Osteocyte (in vitro differentiated cells): Measurements from ENCODE around the gene ROR1. TPM values are rescaled to one million over a fixed set of nuclear protein-coding genes. Genes with fewer than 3 reads are reported as not detected.

Experiments
- DNase-seq: peaks from one replicate; pipeline ENCODE4 v3.0.0; 2021; ENCODE audit warnings: mixed read lengths; ENCODE audit not compliant: unreplicated experiment; ENCODE audit errors: extremely low spot score
- H3K27ac Mint-ChIP-seq: one replicate; pipeline ENCODE4 v1.8.0; 2021; ENCODE audit warnings: mild to moderate bottlenecking, mixed read lengths; ENCODE audit not compliant: unreplicated experiment
- H3K27me3 Mint-ChIP-seq: one replicate; pipeline ENCODE4 v1.8.0; 2021; ENCODE audit warnings: mixed read lengths; ENCODE audit not compliant: unreplicated experiment
- H3K36me3 Mint-ChIP-seq: one replicate; pipeline ENCODE4 v1.8.0; 2021; ENCODE audit warnings: mixed read lengths; ENCODE audit not compliant: unreplicated experiment
- H3K4me1 Mint-ChIP-seq: one replicate; pipeline ENCODE4 v1.8.0; 2021; ENCODE audit warnings: mixed read lengths; ENCODE audit not compliant: unreplicated experiment
- H3K4me3 Mint-ChIP-seq: one replicate; pipeline ENCODE4 v1.8.0; 2021; ENCODE audit warnings: mild to moderate bottlenecking, moderate library complexity, mixed read lengths; ENCODE audit not compliant: unreplicated experiment
- H3K9me3 Mint-ChIP-seq: one replicate; pipeline ENCODE4 v1.8.0; 2021; ENCODE audit warnings: mixed read lengths; ENCODE audit not compliant: unreplicated experiment
- CTCF ChIP-seq: fragments of 200-600 bp; sonication (generic); IDR thresholded peaks from 2 replicates; pipeline ENCODE4 v1.5.0; 2021; ENCODE audit warnings: antibody characterized with exemption, mild to moderate bottlenecking, moderate library complexity
- total RNA-seq: library from RNA; stranded (reverse); gene quantifications from 2 replicates; pipeline ENCODE4 v1.2.1, GENCODE V29; 2021

Gene ROR1
- total RNA-seq, 1 donor from 2014 or later = 20.6 TPM

GRCh38 chr1:63980740-63981407, 207.1 kb downstream of the ROR1 start:
- no peaks in the 10 kb centered on the region for H3K9me3 Mint-ChIP-seq
- H3K4me3 Mint-ChIP-seq = no peak overlapping the region
- no peak for TF ChIP-seq CTCF
- no peaks in the 10 kb centered on the region for H3K36me3 Mint-ChIP-seq
- no peak overlapping the region for H3K27ac Mint-ChIP-seq
- no peak for DNase-seq
- peaks cover 14% of the 10 kb centered on the region for H3K4me1 Mint-ChIP-seq
- H3K27me3 Mint-ChIP-seq = no peaks in the 10 kb centered on the region

DNA sequence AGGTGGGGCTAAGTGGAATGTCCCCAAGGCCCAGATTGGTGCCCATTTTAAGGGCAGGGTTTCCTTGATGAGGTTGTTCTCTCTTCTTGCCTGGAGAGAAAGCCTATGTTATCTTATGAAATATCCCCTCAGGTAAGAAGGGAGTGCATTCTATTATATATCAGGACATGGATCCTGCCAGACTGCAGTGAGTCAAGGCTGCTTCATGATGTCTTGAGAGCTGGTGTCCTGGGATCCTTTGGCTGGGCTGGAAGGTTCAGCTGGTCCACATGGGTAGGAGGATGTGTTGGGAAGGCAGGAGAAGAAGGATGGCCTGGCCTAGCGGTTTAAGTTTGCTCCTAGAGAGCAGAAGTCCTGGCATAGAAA, 207.6 kb downstream of the ROR1 start:
- no peak for TF ChIP-seq CTCF
- H3K4me3 Mint-ChIP-seq = no peak overlapping the region
- H3K9me3 Mint-ChIP-seq = no peaks in the 10 kb centered on the region
- peaks cover 10% of the 10 kb centered on the region for H3K4me1 Mint-ChIP-seq
- no peaks in the 10 kb centered on the region for H3K27me3 Mint-ChIP-seq
- H3K36me3 Mint-ChIP-seq = no peaks in the 10 kb centered on the region
- no peak overlapping the region for H3K27ac Mint-ChIP-seq
- no peak for DNase-seq

DNA sequence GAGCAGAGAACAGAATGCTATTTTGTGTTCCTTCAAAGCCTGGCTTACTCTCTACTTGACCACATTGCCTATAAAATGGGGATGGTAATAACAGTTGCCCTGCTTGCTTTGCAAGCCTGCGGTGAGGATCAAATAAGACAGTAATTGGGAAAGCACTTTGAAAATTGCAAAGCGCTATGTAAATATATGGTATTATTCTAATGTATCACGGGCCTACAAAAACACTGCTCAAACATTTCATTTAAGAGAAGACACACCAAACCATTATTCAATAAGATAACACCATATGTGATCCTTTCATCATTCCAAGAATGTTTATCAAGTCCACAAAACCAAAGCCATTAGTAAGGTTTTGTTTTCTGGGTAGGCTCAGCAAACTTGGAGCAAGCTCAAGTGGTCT, 208.4 kb downstream of the ROR1 start:
- Mint-ChIP-seq H3K27ac (no peak overlapping the region), H3K36me3 (no peaks in the 10 kb centered on the region), H3K9me3 (no peaks in the 10 kb centered on the region), H3K4me1 (peaks cover 10% of the 10 kb centered on the region), H3K27me3 (no peaks in the 10 kb centered on the region), H3K4me3 (no peak overlapping the region)
- TF ChIP-seq CTCF = no peak
- DNase-seq = no peak

GRCh38 chr1:63983391-63984256, 209.8 kb downstream of the ROR1 start:
- Mint-ChIP-seq H3K27ac (no peak overlapping the region), H3K4me1 (peaks cover 12% of the 10 kb centered on the region), H3K9me3 (no peaks in the 10 kb centered on the region), H3K4me3 (no peak overlapping the region), H3K27me3 (no peaks in the 10 kb centered on the region), H3K36me3 (no peaks in the 10 kb centered on the region)
- no peak for DNase-seq
- no peak for TF ChIP-seq CTCF

DNA sequence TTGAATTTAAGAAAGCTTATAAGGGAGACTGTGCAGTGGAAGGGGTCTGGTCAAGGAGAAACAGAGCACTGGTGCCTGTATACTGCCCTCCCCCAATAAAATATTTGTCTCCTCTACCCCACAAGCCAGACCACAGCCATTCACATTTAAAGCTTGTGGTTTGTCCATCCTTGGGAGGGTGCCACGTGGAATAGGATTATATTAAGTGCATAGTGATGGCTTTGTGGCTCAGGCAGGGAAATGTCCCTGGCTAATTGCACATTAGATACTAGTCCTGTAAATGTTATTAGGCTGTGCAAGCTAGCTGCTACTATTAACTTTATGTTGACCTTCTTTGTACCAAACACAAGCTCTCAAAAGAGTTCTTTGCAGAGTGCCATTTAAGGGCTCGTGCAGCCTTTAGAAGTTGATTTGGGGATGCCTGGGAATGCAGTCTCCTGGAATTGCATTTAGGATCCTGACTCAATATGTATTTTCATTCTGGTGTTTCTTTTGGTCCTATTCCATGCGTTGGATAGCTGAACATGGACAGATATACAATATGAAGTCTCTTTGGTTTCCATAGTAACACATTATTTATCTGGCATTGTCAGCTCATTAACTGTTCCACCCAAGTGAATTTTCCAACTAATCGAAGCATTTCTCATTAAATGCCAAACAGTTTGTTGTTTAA, 210.6 kb downstream of the ROR1 start:
- peaks cover under 1% of the 10 kb centered on the region for H3K9me3 Mint-ChIP-seq
- DNase-seq = no peak
- no peak overlapping the region for H3K27ac Mint-ChIP-seq
- peaks cover 12% of the 10 kb centered on the region for H3K4me1 Mint-ChIP-seq
- H3K36me3 Mint-ChIP-seq = no peaks in the 10 kb centered on the region
- H3K27me3 Mint-ChIP-seq = no peaks in the 10 kb centered on the region
- no peak for TF ChIP-seq CTCF
- no peak overlapping the region for H3K4me3 Mint-ChIP-seq
